ENCODE measurements around the gene PSMB8. TPM values are rescaled to one million over a fixed set of nuclear protein-coding genes. Genes with fewer than 3 reads are reported as not detected.

The PSMB8 gene
- total and polyA plus RNA-seq, 5 donors from 2014 or later = 185 to 803 (median 469) TPM

- H3K9me3 Mint-ChIP-seq = no peaks in the 10 kb centered on the region
- Histone ChIP-seq H3K4me3 (ENCODE audit: low read depth, low read length) (peak overlapping the region; percentile 94), H3K36me3 (ENCODE audit: control insufficient read depth, insufficient read depth, low read length) (peaks cover 63% of the 10 kb centered on the region), H3K27ac (ENCODE audit: insufficient read depth, low read length, poor library complexity, severe bottlenecking) (peak overlapping the region; percentile 45), H3K9me3 (ENCODE audit: control insufficient read depth in 2 of 2, low read length in 2 of 2) (no peaks in the 10 kb centered on the region), H3K27me3 (ENCODE audit: control insufficient read depth, insufficient read depth, low read length) (no peaks in the 10 kb centered on the region), H3K4me1 (ENCODE audit: control insufficient read depth, insufficient read depth, low read length, poor library complexity, severe bottlenecking) (peaks cover 81% of the 10 kb centered on the region)
- H3K36me3 Mint-ChIP-seq = peaks cover 75% of the 10 kb centered on the region
- H3K4me3 Mint-ChIP-seq = peak overlapping the region; percentile 96 to 99 (median 98)
- H3K27me3 Mint-ChIP-seq = peaks cover 6% of the 10 kb centered on the region
- ATAC-seq (ENCODE audit: low read depth in 2 of 2) (no peak), DNase-seq (no peak)
- H3K4me1 Mint-ChIP-seq = peaks cover 9 to 75% (median 51%) of the 10 kb centered on the region in 4 donors
- H3K27ac Mint-ChIP-seq = peak overlapping the region; percentile 22 to 100 (median 59)
Measured at GRCh38 chr6:32849126-32849525, 5.3 kb upstream of the PSMB8 start.

- peak overlapping the region; percentile 94 for H3K4me3 ChIP-seq (ENCODE audit: low read depth, low read length)
- peaks cover 4% of the 10 kb centered on the region for H3K27me3 Mint-ChIP-seq
Measured at GRCh38 chr6:32847795-32848194, 3.9 kb upstream of the PSMB8 start.

DNA sequence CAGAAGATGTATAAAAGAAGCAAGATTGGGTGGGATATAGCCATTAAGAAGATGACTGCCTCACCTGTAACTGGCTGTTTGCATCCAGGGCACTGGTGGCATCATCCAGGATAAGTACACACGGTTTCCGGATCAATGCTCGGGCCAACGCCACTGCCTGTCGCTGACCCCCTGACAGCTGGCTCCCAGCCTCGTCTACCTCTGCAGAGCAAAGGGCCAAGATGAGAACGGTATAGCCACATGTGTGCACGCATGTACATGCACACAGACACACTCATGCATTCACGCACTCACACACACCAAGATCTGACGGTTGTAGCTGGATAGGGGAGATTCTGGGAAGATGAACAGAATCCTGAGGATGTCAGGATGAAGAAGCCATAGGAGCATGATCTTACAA is 3.2 kb upstream of the PSMB8 start:
- Mint-ChIP-seq H3K27ac (peak overlapping the region; percentile 44 to 100 (median 81)), H3K36me3 (peaks cover 77% of the 10 kb centered on the region), H3K9me3 (no peaks in the 10 kb centered on the region), H3K27me3 (peaks cover 4% of the 10 kb centered on the region), H3K4me3 (peak overlapping the region; percentile 96 to 99 (median 98)), H3K4me1 (peaks cover 13 to 80% (median 59%) of the 10 kb centered on the region in 4 donors)
- DNase-seq (no peak), ATAC-seq (ENCODE audit: low read depth in 2 of 2) (no peak)
- H3K9me3 ChIP-seq (ENCODE audit: control insufficient read depth in 2 of 2, low read length in 2 of 2) = no peaks in the 10 kb centered on the region
- H3K4me3 ChIP-seq (ENCODE audit: low read depth, low read length) = peak overlapping the region; percentile 94
- H3K4me1 ChIP-seq (ENCODE audit: control insufficient read depth, insufficient read depth, low read length, poor library complexity, severe bottlenecking) = peaks cover 90% of the 10 kb centered on the region
- H3K27ac ChIP-seq (ENCODE audit: insufficient read depth, low read length, poor library complexity, severe bottlenecking) = peak overlapping the region; percentile 99
- peaks cover 69% of the 10 kb centered on the region for H3K36me3 ChIP-seq (ENCODE audit: control insufficient read depth, insufficient read depth, low read length)
- no peaks in the 10 kb centered on the region for H3K27me3 ChIP-seq (ENCODE audit: control insufficient read depth, insufficient read depth, low read length)

More at GRCh38 chr6:32847795-32848194, 3.9 kb upstream of the PSMB8 start:
- Mint-ChIP-seq H3K4me1 (peaks cover 9 to 80% (median 53%) of the 10 kb centered on the region in 4 donors), H3K4me3 (peak overlapping the region; percentile 96 to 99 (median 98)), H3K36me3 (peaks cover 78% of the 10 kb centered on the region), H3K27ac (peak overlapping the region; percentile 81 to 100 (median 95)), H3K9me3 (no peaks in the 10 kb centered on the region)
- H3K9me3 ChIP-seq (ENCODE audit: control insufficient read depth in 2 of 2, low read length in 2 of 2) = no peaks in the 10 kb centered on the region
- H3K27ac ChIP-seq (ENCODE audit: insufficient read depth, low read length, poor library complexity, severe bottlenecking) = peak overlapping the region; percentile 99
- H3K36me3 ChIP-seq (ENCODE audit: control insufficient read depth, insufficient read depth, low read length) = peaks cover 63% of the 10 kb centered on the region
- H3K27me3 ChIP-seq (ENCODE audit: control insufficient read depth, insufficient read depth, low read length) = no peaks in the 10 kb centered on the region
- DNase-seq (no peak), ATAC-seq (ENCODE audit: low read depth in 2 of 2) (no peak)
- peaks cover 90% of the 10 kb centered on the region for H3K4me1 ChIP-seq (ENCODE audit: control insufficient read depth, insufficient read depth, low read length, poor library complexity, severe bottlenecking)

DNA sequence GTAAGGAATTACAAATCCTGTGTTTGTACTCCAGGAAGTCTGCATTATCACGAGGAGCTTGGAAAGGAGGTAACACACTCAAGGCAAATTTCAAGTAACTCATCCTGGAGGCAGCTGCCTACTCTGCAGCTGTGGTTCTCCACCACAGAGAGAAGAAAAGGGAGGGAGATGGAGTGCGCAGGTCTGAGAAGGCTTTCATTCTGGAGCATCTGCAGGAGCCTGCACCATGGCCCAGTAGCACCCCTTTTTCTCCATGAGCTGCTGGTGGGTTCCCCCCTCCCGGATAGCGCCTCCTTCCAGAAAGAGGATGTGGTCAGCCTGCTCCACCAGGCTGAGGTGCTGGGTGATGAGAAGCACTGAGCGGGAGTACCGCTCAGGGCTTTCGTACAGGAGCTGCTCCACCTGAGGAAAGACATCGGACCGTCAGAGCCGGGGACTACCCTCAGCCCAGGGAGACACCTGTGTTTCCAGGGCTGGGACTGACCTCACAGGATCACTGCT is 1.6 kb upstream of the PSMB8 start:
- peak overlapping the region; percentile 99 for H3K27ac ChIP-seq (ENCODE audit: insufficient read depth, low read length, poor library complexity, severe bottlenecking)
- peaks cover 4% of the 10 kb centered on the region for H3K27me3 Mint-ChIP-seq
- H3K27ac Mint-ChIP-seq = peak overlapping the region; percentile 100
- H3K4me1 ChIP-seq (ENCODE audit: control insufficient read depth, insufficient read depth, low read length, poor library complexity, severe bottlenecking) = peaks cover 90% of the 10 kb centered on the region
- H3K27me3 ChIP-seq (ENCODE audit: control insufficient read depth, insufficient read depth, low read length) = no peaks in the 10 kb centered on the region
- no peaks in the 10 kb centered on the region for H3K9me3 Mint-ChIP-seq
- peaks cover 79% of the 10 kb centered on the region for H3K36me3 Mint-ChIP-seq
- H3K4me3 Mint-ChIP-seq = peak overlapping the region; percentile 96 to 99 (median 98)
- no peaks in the 10 kb centered on the region for H3K9me3 ChIP-seq (ENCODE audit: control insufficient read depth in 2 of 2, low read length in 2 of 2)
- DNase-seq (peak; percentile 39 to 66 (median 54)), ATAC-seq (ENCODE audit: low read depth in 2 of 2) (peak in 1 of 2 donors; percentile 3)
- H3K4me3 ChIP-seq (ENCODE audit: low read depth, low read length) = peak overlapping the region; percentile 94
- H3K36me3 ChIP-seq (ENCODE audit: control insufficient read depth, insufficient read depth, low read length) = peaks cover 68% of the 10 kb centered on the region
- peaks cover 14 to 80% (median 62%) of the 10 kb centered on the region in 4 donors for H3K4me1 Mint-ChIP-seq

GRCh38 chr6:32844839-32845383 is 1.1 kb upstream of the PSMB8 start:
- Histone ChIP-seq H3K36me3 (ENCODE audit: control insufficient read depth, insufficient read depth, low read length) (peaks cover 62% of the 10 kb centered on the region), H3K27me3 (ENCODE audit: control insufficient read depth, insufficient read depth, low read length) (no peaks in the 10 kb centered on the region), H3K27ac (ENCODE audit: insufficient read depth, low read length, poor library complexity, severe bottlenecking) (peak overlapping the region; percentile 99), H3K4me3 (ENCODE audit: low read depth, low read length) (peak overlapping the region; percentile 94), H3K9me3 (ENCODE audit: control insufficient read depth in 2 of 2, low read length in 2 of 2) (no peaks in the 10 kb centered on the region), H3K4me1 (ENCODE audit: control insufficient read depth, insufficient read depth, low read length, poor library complexity, severe bottlenecking) (peaks cover 90% of the 10 kb centered on the region)
- peak in 2 of 3 donors; percentile 69 to 73 for DNase-seq
- Mint-ChIP-seq H3K9me3 (no peaks in the 10 kb centered on the region), H3K36me3 (peaks cover 79% of the 10 kb centered on the region), H3K27ac (peak overlapping the region; percentile 100), H3K27me3 (peaks cover 4% of the 10 kb centered on the region), H3K4me1 (peaks cover 14 to 80% (median 63%) of the 10 kb centered on the region in 4 donors), H3K4me3 (peak overlapping the region; percentile 96 to 99 (median 98))
- peak; percentile 14 to 16 for ATAC-seq (ENCODE audit: low read depth in 2 of 2)

DNA sequence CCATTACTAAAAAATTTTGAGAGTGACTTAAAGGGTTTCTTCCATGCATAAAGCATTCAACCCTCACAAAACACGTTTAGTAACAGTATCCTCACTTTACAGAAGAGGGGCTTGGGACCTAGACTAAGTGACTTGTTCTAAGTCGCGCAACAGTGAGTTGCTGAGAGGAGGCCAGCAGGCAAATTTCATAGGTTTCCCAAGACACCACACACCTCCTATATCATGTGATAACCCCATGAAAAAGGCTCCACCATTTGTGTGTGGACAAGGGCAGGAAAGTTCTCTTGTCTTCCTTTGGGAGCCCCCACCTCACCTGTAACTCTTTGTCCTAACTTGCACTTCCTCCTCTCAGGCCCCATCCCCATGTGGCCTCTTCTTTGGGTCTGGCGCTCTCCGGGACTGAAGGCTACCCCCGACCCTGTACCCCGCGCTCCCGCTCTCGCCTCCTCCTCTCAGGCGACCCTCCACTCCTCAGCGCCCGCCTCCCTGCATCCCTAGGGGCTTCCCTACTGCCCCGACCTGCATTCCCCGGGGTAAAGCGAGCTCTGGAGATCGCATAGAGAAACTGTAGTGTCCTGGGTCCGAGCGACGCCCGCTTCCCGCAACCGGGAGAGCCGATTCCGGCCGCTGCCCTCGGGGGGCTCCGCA is 392 bp downstream of the PSMB8 start:
- H3K27ac Mint-ChIP-seq = peak overlapping the region; percentile 100
- ATAC-seq (ENCODE audit: low read depth in 2 of 2) = no peak
- H3K36me3 ChIP-seq (ENCODE audit: control insufficient read depth, insufficient read depth, low read length) = peaks cover 50% of the 10 kb centered on the region
- peak overlapping the region; percentile 99 for H3K27ac ChIP-seq (ENCODE audit: insufficient read depth, low read length, poor library complexity, severe bottlenecking)
- peaks cover 88% of the 10 kb centered on the region for H3K4me1 ChIP-seq (ENCODE audit: control insufficient read depth, insufficient read depth, low read length, poor library complexity, severe bottlenecking)
- peaks cover 4% of the 10 kb centered on the region for H3K27me3 Mint-ChIP-seq
- H3K9me3 ChIP-seq (ENCODE audit: control insufficient read depth in 2 of 2, low read length in 2 of 2) = no peaks in the 10 kb centered on the region
- H3K9me3 Mint-ChIP-seq = no peaks in the 10 kb centered on the region
- peaks cover 15 to 82% (median 58%) of the 10 kb centered on the region in 4 donors for H3K4me1 Mint-ChIP-seq
- peak overlapping the region; percentile 96 to 99 (median 98) for H3K4me3 Mint-ChIP-seq
- peak overlapping the region; percentile 94 for H3K4me3 ChIP-seq (ENCODE audit: low read depth, low read length)
- peaks cover 67% of the 10 kb centered on the region for H3K36me3 Mint-ChIP-seq
- no peaks in the 10 kb centered on the region for H3K27me3 ChIP-seq (ENCODE audit: control insufficient read depth, insufficient read depth, low read length)
- DNase-seq = peak in 1 of 3 donors; percentile 39

DNA sequence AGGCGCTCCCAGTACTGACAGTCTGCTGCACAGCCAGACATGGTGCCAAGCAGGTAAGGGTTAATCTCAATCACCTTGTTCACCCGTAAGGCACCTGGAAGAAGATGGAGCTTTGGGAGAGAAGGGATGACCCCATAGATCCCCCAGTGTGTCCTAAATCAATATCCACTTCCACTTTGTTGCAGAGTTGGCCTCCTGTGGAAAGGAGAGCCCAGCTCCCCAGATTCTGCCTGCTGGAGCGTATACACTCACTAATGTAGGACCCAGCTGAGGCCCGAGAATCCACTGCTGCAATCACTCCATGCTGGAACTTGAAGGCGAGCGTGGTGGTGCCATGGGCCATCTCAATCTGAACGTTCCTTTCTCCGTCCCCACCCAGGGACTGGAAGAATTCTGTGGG is 1.2 kb downstream of the PSMB8 start:
- H3K27ac ChIP-seq (ENCODE audit: insufficient read depth, low read length, poor library complexity, severe bottlenecking) = peak overlapping the region; percentile 99
- H3K36me3 ChIP-seq (ENCODE audit: control insufficient read depth, insufficient read depth, low read length) = peaks cover 42% of the 10 kb centered on the region
- ATAC-seq (ENCODE audit: low read depth in 2 of 2) = no peak
- peaks cover 85% of the 10 kb centered on the region for H3K4me1 ChIP-seq (ENCODE audit: control insufficient read depth, insufficient read depth, low read length, poor library complexity, severe bottlenecking)
- H3K9me3 Mint-ChIP-seq = no peaks in the 10 kb centered on the region
- H3K27ac Mint-ChIP-seq = peak overlapping the region; percentile 100
- H3K4me3 ChIP-seq (ENCODE audit: low read depth, low read length) = peak overlapping the region; percentile 94
- no peaks in the 10 kb centered on the region for H3K9me3 ChIP-seq (ENCODE audit: control insufficient read depth in 2 of 2, low read length in 2 of 2)
- peaks cover 9 to 75% (median 51%) of the 10 kb centered on the region in 4 donors for H3K4me1 Mint-ChIP-seq
- peak overlapping the region; percentile 96 to 99 (median 98) for H3K4me3 Mint-ChIP-seq
- H3K36me3 Mint-ChIP-seq = peaks cover 60% of the 10 kb centered on the region
- DNase-seq = no peak
- peaks cover 4% of the 10 kb centered on the region for H3K27me3 Mint-ChIP-seq
- no peaks in the 10 kb centered on the region for H3K27me3 ChIP-seq (ENCODE audit: control insufficient read depth, insufficient read depth, low read length)

Data from CD4-positive, CD25-positive, alpha-beta regulatory T cell (primary cell).